ENCODE data around the gene CHCHD6.

- TF ChIP-seq CTCF (conservative IDR thresholded peaks at IDR 0.05; ENCODE audit: low read depth, low read length), result no peak
- no peak for TF ChIP-seq EZH2 (IDR thresholded peaks at IDR 0.05; ENCODE audit: low read length, unreplicated experiment)
Measured at GRCh38 chr3:126894475-126894874, 190.4 kb downstream of the CHCHD6 start.

Data from PC-3 (cell line).